Thoracic aorta endothelial cell (primary cell): ENCODE results near the gene SLC19A3. TPM values are rescaled to one million over a fixed set of nuclear protein-coding genes. Genes with fewer than 3 reads are reported as not detected.

ENCODE experiments used
- small RNA-seq: library from RNA; depleted of rRNA; stranded (forward); fragments of <200 nt; gene quantifications from one replicate; pipeline ENCODE3, GENCODE V24; 2012
- total RNA-seq: library from RNA; depleted of rRNA; stranded (reverse); fragments of >200 nt; gene quantifications from 2 replicates; pipeline ENCODE4 v1.2.3, GENCODE V29; 2012

SLC19A3 gene
- total RNA-seq, result 0.40 and 0.86 TPM in 2 replicates

GRCh38 chr2:227717687-227718567 is at the start of gene SLC19A3:
SLC19A3 (minus strand) TSS chr2:227718028; CDS start chr2:227702318, 15,710 bp downstream.

GRCh38 chr2:227745594-227745993 is 27.8 kb upstream of the SLC19A3 start, which contains the start of gene SCYGR8:
SCYGR8 (plus strand) TSS chr2:227745894; CDS start chr2:227745894, 0 bp downstream.

GRCh38 chr2:227728035-227728434 is 10.2 kb upstream of the SLC19A3 start, which contains the start of gene SCYGR7:
SCYGR7 (plus strand) TSS chr2:227728335; CDS start chr2:227728335, 0 bp downstream.

GRCh38 chr2:227724394-227725039 is 6.7 kb upstream of the SLC19A3 start, which contains the start of gene SCYGR6:
SCYGR6 (minus strand) TSS chr2:227724757; CDS start chr2:227724757, 0 bp downstream.

GRCh38 chr2:227666631-227667170 is 51.1 kb downstream of the SLC19A3 start, which contains the start of gene SCYGR5:
SCYGR5 (plus strand) TSS chr2:227666804; CDS start chr2:227666804, 0 bp downstream.

Small RNAs within 50 kb of the gene (small RNA-seq; reads per million reads assigned to genes)
- gene RNA5SP121, result 0.63 reads per million

Other genes starting within 250 kb of the SLC19A3 start
- 85.0 and 130 TPM in 2 replicates for gene AGFG1, start 245.9 kb downstream of the SLC19A3 start, total RNA-seq
- not detected in 2 replicates for gene SCYGR2, start 119.1 kb downstream of the SLC19A3 start, total RNA-seq
- gene SCYGR3, start 103.2 kb downstream of the SLC19A3 start, total RNA-seq, result not detected in 2 replicates
- not detected in 2 replicates for gene SCYGR4, start 100.5 kb downstream of the SLC19A3 start, total RNA-seq
- gene SCYGR5, start 51.2 kb downstream of the SLC19A3 start, total RNA-seq, result not detected in 2 replicates
- not detected in 2 replicates for gene SCYGR6, start 6.7 kb upstream of the SLC19A3 start, total RNA-seq
- gene SCYGR7, start 10.3 kb upstream of the SLC19A3 start, total RNA-seq, result not detected in 2 replicates
- not detected in 2 replicates for gene SCYGR8, start 27.9 kb upstream of the SLC19A3 start, total RNA-seq
- 0.22 TPM in 1 of 2 replicates, not detected in the other for gene CCL20, start 95.8 kb upstream of the SLC19A3 start, total RNA-seq
- gene DAW1, start 153.6 kb upstream of the SLC19A3 start, total RNA-seq, result 9.0 and 9.6 TPM in 2 replicates